Adipocyte (in vitro differentiated cells): ENCODE results near the gene ACSM5.
"Not testable (repeated sequence)": the region's sequence is repeated elsewhere in the genome, so short reads cannot be mapped to it uniquely, and the experiment has no call there.

Source experiments
- DNase-seq: peaks from one replicate; pipeline ENCODE4 v3.0.0-alpha.2; 2015; ENCODE audit warnings: low read depth
- H3K27me3 ChIP-seq: replicated peaks from 2 replicates; pipeline ENCODE4 v1.7.0; 2013; ENCODE audit warnings: mild to moderate bottlenecking, low read length, moderate library complexity; ENCODE audit not compliant: control insufficient read depth, insufficient read depth
- H3K36me3 ChIP-seq: 2 replicates; pipeline ENCODE4 v1.7.0; 2013; ENCODE audit warnings: low read length, mild to moderate bottlenecking, moderate library complexity; ENCODE audit not compliant: control insufficient read depth, insufficient read depth, severe bottlenecking
- H3K4me1 ChIP-seq: 2 replicates; pipeline ENCODE4 v1.7.0; 2013; ENCODE audit warnings: mild to moderate bottlenecking, low read length, moderate library complexity; ENCODE audit not compliant: control insufficient read depth, insufficient read depth
- H3K4me3 ChIP-seq: 2 replicates; pipeline ENCODE4 v1.7.0; 2013; ENCODE audit warnings: mild to moderate bottlenecking, low read length, moderate library complexity
- H3K9ac ChIP-seq: 2 replicates; pipeline ENCODE4 v1.7.0; 2013; ENCODE audit warnings: mild to moderate bottlenecking, low read length, moderate library complexity
- H3K9me3 ChIP-seq: 2 replicates; pipeline ENCODE4 v1.7.0; 2013; ENCODE audit warnings: mild to moderate bottlenecking, low read length, moderate library complexity; ENCODE audit not compliant: control insufficient read depth

The ACSM5 gene

GRCh38 chr16:20460313-20460712 lies 51.0 kb downstream of the ACSM5 start:
- H3K9me3 ChIP-seq, H3K9ac ChIP-seq, H3K4me1 ChIP-seq, DNase-seq, H3K4me3 ChIP-seq, H3K36me3 ChIP-seq, H3K27me3 ChIP-seq: not testable (repeated sequence)

DNA sequence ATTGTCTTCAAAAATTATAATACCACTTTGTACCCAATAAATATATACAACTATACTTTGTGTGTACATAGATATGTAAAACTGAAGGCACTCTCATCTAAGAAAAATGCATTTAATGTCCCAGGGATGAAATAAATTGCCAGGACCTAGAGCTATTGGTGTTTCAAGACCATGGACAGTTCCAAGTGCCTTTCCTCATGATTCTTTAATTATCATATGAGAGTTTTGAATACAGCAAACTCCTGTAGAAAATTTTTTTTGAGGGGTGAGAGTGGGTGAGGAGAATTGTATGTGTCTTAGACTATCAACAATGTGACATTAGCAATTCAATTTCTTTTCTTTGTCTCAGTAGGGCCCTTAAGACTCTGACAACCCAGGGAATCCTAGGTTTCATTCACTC lies 59.6 kb downstream of the ACSM5 start:
- H3K9me3 ChIP-seq, H3K36me3 ChIP-seq, H3K9ac ChIP-seq, H3K4me1 ChIP-seq, H3K27me3 ChIP-seq, DNase-seq, H3K4me3 ChIP-seq: not testable (repeated sequence)

DNA sequence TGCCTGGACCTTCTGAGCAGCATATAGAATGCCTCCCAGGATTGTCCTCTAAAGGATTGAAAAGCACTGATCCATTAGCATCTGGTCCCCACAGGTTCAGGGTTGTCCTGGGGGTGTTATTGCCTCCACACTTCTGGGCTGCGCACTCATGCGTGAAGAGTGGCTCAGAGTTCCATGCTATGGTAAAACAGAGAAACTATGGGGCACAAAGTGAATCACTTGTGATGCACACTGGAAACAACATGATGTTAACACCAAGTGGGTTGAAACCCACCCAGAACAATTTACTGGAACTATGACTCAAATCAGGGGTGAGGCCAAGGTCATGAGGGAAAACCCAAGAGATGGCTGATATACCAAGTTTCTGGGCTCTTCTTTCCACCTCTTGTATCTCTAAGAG lies 60.6 kb downstream of the ACSM5 start:
- not testable (repeated sequence) for DNase-seq, H3K9me3 ChIP-seq, H3K36me3 ChIP-seq, H3K4me1 ChIP-seq, H3K9ac ChIP-seq, H3K27me3 ChIP-seq, H3K4me3 ChIP-seq

GRCh38 chr16:20470732-20471131 lies 61.4 kb downstream of the ACSM5 start:
- not testable (repeated sequence) for H3K9me3 ChIP-seq, H3K9ac ChIP-seq, H3K4me3 ChIP-seq, H3K27me3 ChIP-seq, H3K4me1 ChIP-seq, DNase-seq, H3K36me3 ChIP-seq

GRCh38 chr16:20477188-20477744 lies 67.9 kb downstream of the ACSM5 start:
- H3K9ac ChIP-seq, H3K4me3 ChIP-seq, H3K27me3 ChIP-seq, DNase-seq, H3K4me1 ChIP-seq, H3K36me3 ChIP-seq, H3K9me3 ChIP-seq: not testable (repeated sequence)

DNA sequence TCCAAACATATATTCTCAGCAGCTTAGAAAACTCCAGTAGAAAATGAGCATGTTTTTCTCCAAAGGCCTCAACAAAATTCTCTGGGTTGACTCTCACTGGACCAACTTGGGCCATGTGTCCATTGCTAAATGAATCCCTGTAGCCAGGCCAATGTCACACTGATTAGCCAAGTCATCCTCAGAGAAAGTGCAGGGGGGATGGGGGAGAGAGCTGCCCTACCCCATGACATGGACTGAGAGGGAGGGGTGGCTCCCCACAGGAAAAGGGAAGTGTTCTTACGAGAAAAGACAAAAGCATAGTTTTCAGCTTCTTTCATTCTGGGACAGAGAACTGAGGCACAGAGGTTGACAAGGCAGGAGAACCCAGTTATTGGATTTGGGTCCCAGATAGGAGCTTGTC lies 74.7 kb downstream of the ACSM5 start:
- H3K27me3 ChIP-seq, H3K4me1 ChIP-seq, H3K9ac ChIP-seq, DNase-seq, H3K36me3 ChIP-seq, H3K4me3 ChIP-seq, H3K9me3 ChIP-seq: not testable (repeated sequence)

DNA sequence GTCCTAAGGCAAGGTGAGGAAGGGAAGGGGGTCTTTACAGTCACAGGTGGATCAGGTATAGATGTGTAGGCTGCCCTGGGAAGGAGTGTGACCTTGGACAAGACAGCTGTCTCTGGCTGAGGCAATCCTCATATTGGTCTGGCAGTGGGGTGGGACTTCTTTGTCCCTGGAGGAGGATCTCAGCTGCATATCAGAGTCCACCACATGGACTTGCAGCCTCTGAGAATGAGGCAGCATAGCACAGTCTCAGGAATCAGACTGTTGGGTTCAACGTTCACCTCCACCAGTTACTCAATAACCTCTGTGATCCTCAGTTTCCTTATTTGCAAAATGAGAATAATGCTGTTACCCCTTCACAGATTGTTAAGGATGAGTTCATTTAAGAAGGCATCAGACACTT lies 75.4 kb downstream of the ACSM5 start:
- no peak overlapping the region for H3K9ac ChIP-seq
- H3K27me3 ChIP-seq = no peaks in the 10 kb centered on the region
- DNase-seq = no peak
- H3K9me3 ChIP-seq = no peaks in the 10 kb centered on the region
- H3K36me3 ChIP-seq = no peaks in the 10 kb centered on the region
- no peaks in the 10 kb centered on the region for H3K4me1 ChIP-seq
- no peak overlapping the region for H3K4me3 ChIP-seq

- Histone ChIP-seq H3K9me3 (no peaks in the 10 kb centered on the region), H3K4me3 (no peak overlapping the region), H3K4me1 (no peaks in the 10 kb centered on the region), H3K9ac (no peak overlapping the region), H3K36me3 (no peaks in the 10 kb centered on the region), H3K27me3 (no peaks in the 10 kb centered on the region)
- DNase-seq = no peak
These were observed 76.1 kb downstream of the ACSM5 start for GRCh38 chr16:20485408-20485807.
